Peyer's patch (tissue), 4 donors: ENCODE measurements around the gene RUVBL1. TPM values are rescaled to one million over a fixed set of nuclear protein-coding genes. Genes with fewer than 3 reads are reported as not detected.
"Not testable (repeated sequence)": the region's sequence is repeated elsewhere in the genome, so short reads cannot be mapped to it uniquely, and the experiment has no call there.

Experiments
- DNase-seq, 3 donors: peaks; one replicate each; pipeline ENCODE4 v3.0.0-alpha.2; 2017 to 2019
- H3K27ac ChIP-seq, 4 donors: fragments of 200-600 bp; sonication (generic); one replicate each; pipeline ENCODE4 v1.5.1; 2016 to 2019
- H3K27me3 ChIP-seq, 2 donors: fragments of 200-600 bp; sonication (generic); one replicate each; pipeline ENCODE4 v1.5.1; 2019
- H3K36me3 ChIP-seq, 3 donors: fragments of 200-600 bp; sonication (generic); one replicate each; pipeline ENCODE4 v1.5.1; 2016 to 2019
- H3K4me1 ChIP-seq, 4 donors: fragments of 200-600 bp; sonication (generic); one replicate each; pipeline ENCODE4 v1.5.1; 2016 to 2019
- H3K4me3 ChIP-seq, 4 donors: fragments of 200-600 bp; sonication (generic); 1 replicate in 3 of 4; 2 replicates in 1 of 4; pipeline ENCODE4 v1.5.1; 2016 to 2019; ENCODE audit warnings: mild to moderate bottlenecking in 1 of 4
- H3K9me3 ChIP-seq, 4 donors: fragments of 200-600 bp; sonication (generic); one replicate each; pipeline ENCODE4 v1.5.1; 2016 to 2019; ENCODE audit warnings: mild to moderate bottlenecking in 1 of 4
- POLR2A ChIP-seq, 2 donors: fragments of 450-650 bp; IDR thresholded peaks; one replicate each; pipeline ENCODE4 v1.5.1; 2017; ENCODE audit warnings: antibody characterized with exemption in 2 of 2, mild to moderate bottlenecking in 2 of 2, moderate library complexity in 2 of 2
- total RNA-seq, 4 donors: library from RNA; depleted of rRNA; stranded (reverse); fragments of >200 nt; gene quantifications; one replicate each; pipeline ENCODE4 v1.1.0, GENCODE V29; 2016
- TF ChIP-seq, protein P1 (sequence below), 6 experiments: fragments of 450-650 bp in 4 of 6; fragments of 200-600 bp in 2 of 6; sonication (generic) in 1 of 6; IDR thresholded peaks; one replicate each; pipeline ENCODE4 v1.5.1; 2017 to 2019; ENCODE audit warnings: antibody characterized with exemption in 6 of 6, mild to moderate bottlenecking in 3 of 6, moderate library complexity in 1 of 6

Gene RUVBL1
- total RNA-seq, 4 donors from 2014 or later: 8.9 to 22.3 (median 14.5) TPM

DNA sequence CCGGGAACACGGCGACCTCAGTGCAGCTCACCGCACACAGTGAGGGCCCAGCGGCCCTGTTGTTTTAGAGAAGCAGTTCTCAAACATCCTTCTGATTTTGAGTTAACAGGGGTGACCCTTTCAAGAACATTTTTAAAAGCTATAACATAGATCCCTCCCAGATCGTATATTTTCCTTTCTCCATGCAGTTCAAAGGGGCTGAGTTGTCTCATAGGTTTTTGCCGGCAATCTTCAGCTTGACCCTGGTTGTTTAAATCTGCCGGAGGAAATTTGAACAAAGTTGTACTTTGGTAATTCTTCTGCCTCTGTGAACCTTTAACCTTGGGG lies 44.0 kb upstream of the RUVBL1 start:
- no peak for DNase-seq
- Histone ChIP-seq H3K27me3 (no peaks in the 10 kb centered on the region), H3K4me1 (no peaks in the 10 kb centered on the region), H3K27ac (no peak overlapping the region), H3K36me3 (no peaks in the 10 kb centered on the region), H3K4me3 (no peak overlapping the region), H3K9me3 (no peaks in the 10 kb centered on the region)
- TF ChIP-seq POLR2A (IDR thresholded peaks at IDR 0.05): no peak
- TF ChIP-seq, protein P1, sequence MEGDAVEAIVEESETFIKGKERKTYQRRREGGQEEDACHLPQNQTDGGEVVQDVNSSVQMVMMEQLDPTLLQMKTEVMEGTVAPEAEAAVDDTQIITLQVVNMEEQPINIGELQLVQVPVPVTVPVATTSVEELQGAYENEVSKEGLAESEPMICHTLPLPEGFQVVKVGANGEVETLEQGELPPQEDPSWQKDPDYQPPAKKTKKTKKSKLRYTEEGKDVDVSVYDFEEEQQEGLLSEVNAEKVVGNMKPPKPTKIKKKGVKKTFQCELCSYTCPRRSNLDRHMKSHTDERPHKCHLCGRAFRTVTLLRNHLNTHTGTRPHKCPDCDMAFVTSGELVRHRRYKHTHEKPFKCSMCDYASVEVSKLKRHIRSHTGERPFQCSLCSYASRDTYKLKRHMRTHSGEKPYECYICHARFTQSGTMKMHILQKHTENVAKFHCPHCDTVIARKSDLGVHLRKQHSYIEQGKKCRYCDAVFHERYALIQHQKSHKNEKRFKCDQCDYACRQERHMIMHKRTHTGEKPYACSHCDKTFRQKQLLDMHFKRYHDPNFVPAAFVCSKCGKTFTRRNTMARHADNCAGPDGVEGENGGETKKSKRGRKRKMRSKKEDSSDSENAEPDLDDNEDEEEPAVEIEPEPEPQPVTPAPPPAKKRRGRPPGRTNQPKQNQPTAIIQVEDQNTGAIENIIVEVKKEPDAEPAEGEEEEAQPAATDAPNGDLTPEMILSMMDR (IDR thresholded peaks at IDR 0.05): no peak

DNA sequence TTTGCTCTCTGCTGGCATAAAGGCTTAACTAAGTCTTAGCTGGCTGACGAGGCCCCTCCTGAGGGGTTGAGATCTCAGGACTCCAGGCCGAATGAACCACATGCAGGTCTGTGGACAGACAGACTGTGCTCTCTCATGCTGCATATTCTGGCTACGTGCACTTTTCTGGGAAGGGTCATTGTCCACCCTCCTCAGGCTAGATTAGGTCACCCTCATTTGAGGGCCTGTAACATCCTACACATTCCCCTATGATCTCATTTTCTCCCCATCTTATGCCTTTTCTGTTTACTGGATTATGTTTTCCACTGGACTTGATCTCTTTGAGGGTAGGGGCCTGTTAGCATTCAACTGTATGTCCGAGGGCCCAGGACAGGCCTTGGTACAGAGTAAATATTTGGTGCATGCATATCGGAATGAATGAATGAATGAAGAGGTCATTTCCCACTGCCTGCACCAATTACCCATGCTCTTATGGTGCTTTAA lies 43.4 kb upstream of the RUVBL1 start:
- TF ChIP-seq, protein P1 (IDR thresholded peaks at IDR 0.05): no peak
- TF ChIP-seq POLR2A (IDR thresholded peaks at IDR 0.05): no peak
- H3K9me3 ChIP-seq: no peaks in the 10 kb centered on the region
- no peak for DNase-seq
- H3K4me1 ChIP-seq: no peaks in the 10 kb centered on the region
- H3K27me3 ChIP-seq: no peaks in the 10 kb centered on the region
- H3K36me3 ChIP-seq: no peaks in the 10 kb centered on the region
- H3K4me3 ChIP-seq: no peak overlapping the region
- H3K27ac ChIP-seq: no peak overlapping the region

DNA sequence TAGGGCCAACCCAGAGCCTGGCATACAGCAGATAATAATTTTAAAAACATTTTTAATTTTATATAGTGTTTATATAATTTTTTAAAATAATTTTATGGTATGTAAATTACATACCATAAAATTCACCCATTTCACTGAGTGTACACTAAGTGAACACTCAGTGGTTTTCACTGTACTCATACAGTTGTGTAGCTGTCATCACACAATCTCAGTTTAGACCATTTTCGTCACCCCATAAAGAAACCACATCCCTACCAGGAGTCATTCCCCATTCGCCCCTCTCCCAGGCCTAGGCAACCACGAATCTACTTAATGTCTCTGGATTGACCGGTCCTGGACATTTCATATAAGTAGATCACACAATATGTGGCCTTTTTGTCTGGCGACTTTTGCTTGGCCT lies 39.8 kb upstream of the RUVBL1 start:
- H3K27me3 ChIP-seq: no peaks in the 10 kb centered on the region
- H3K4me3 ChIP-seq: no peak overlapping the region
- no peaks in the 10 kb centered on the region for H3K9me3 ChIP-seq
- H3K4me1 ChIP-seq: no peaks in the 10 kb centered on the region
- no peak for DNase-seq
- peaks cover 0 to under 1% (median 0%) of the 10 kb centered on the region in 3 donors for H3K36me3 ChIP-seq
- TF ChIP-seq, protein P1 (IDR thresholded peaks at IDR 0.05): no peak
- no peak for TF ChIP-seq POLR2A (IDR thresholded peaks at IDR 0.05)
- H3K27ac ChIP-seq: no peak overlapping the region

DNA sequence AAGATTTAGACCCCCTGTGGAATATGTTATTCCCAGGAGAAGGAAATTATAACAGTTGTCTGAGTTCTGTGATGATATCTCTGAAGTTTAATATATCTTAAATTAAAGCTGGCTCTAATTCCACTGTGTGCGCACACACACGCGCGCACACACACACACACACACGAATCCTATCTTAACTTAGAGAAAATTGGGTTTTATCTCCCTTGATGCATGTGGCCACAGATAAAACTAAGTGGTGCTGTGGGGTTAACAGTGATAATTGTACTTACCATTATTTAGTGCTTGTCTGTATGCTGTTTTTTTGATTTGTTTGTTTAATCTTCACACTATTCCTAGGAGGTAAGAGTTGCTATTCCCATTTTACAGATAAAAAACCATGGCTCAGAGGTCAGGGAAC lies 37.0 kb upstream of the RUVBL1 start:
- no peak for DNase-seq
- Histone ChIP-seq H3K27ac (no peak overlapping the region), H3K4me1 (no peaks in the 10 kb centered on the region), H3K27me3 (no peaks in the 10 kb centered on the region), H3K9me3 (no peaks in the 10 kb centered on the region), H3K36me3 (peaks cover 0 to 13% (median 0%) of the 10 kb centered on the region in 3 donors), H3K4me3 (no peak overlapping the region)
- TF ChIP-seq, protein P1 (IDR thresholded peaks at IDR 0.05): no peak
- TF ChIP-seq POLR2A (IDR thresholded peaks at IDR 0.05): no peak

DNA sequence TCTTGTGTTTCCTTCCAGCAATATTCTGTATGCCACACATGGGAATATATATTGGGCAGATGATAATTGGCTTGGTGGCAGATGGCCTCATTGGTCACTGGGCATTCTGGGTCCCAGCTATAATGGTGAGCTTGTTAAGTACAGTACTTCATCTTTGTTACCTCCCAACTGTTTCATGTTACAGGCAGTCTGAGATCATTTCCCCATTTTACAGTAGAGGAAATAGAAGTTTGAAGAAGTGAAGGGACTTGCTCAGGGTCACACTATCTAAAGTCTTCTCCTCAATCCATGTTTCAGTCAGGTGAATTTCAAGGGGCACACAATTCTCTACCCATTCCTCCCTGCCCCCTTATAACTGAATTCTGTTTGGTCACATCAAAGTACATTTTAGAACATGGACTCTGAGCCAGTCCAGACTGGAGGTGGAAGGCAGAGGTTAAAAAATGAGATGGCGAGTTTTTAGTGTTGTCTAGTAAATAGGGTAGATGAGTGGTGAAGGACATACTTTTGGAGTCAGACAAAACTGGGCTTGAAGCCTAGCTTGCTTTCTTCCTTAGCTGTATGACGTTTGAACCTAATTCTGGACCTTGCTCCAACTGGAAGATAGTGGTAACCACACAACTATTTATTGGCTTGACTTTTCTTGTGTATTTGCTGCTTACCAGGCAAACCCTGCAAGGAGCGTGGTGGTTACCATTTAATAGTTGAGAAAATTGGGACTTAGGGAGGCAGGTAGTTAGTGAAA lies 32.2 kb upstream of the RUVBL1 start:
- no peak for DNase-seq
- H3K27ac ChIP-seq: no peak overlapping the region
- no peaks in the 10 kb centered on the region for H3K27me3 ChIP-seq
- TF ChIP-seq POLR2A (IDR thresholded peaks at IDR 0.05): no peak
- no peak overlapping the region for H3K4me3 ChIP-seq
- H3K36me3 ChIP-seq: peaks cover 0 to 13% (median 0%) of the 10 kb centered on the region in 3 donors
- H3K4me1 ChIP-seq: peaks cover 0 to 10% (median 2%) of the 10 kb centered on the region in 4 donors
- H3K9me3 ChIP-seq: no peaks in the 10 kb centered on the region

DNA sequence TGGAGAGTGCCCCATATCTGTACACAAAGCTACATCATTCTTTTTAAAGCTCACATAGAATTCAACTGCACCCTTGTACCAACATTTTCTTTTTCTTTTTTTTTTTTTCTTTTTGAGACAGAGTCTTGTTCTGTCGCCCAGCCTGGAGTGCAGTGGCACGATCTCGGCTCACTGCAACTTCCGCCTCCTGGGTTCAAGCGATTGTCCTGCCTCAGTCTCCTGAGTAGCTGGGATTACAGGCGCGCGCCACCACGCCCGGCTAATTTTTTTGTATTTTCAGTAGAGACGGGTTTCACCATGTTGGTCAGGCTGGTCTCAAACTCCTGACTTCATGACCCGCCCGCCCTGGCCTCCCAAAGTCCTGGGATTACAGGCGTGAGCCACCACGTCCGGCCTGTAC lies 30.7 kb upstream of the RUVBL1 start:
- Histone ChIP-seq H3K27ac (peak overlapping the region in 1 of 4 donors; percentile 84), H3K4me1 (peaks cover 0 to 10% (median 2%) of the 10 kb centered on the region in 4 donors), H3K4me3 (peak overlapping the region in 2 of 4 donors; percentile 89 to 93), H3K36me3 (peaks cover 0 to 13% (median 0%) of the 10 kb centered on the region in 3 donors)
- DNase-seq, H3K27me3 ChIP-seq, H3K9me3 ChIP-seq: not testable (repeated sequence)
